ENCODE data around the gene VPS4A. TPM values are rescaled to one million over a fixed set of nuclear protein-coding genes. Genes with fewer than 3 reads are reported as not detected.

Gene VPS4A
- total RNA-seq (2022; extraction: Qiagen RNA extraction) = 30.0 to 33.6 TPM (median 31.6 TPM) in 5 replicates

GRCh38 chr16:69310653-69311532 is at the start of gene VPS4A:
Gene VPS4A, plus strand, starts transcription at chr16:69311350. Its CDS starts 162 bp downstream, at chr16:69311512.

GRCh38 chr16:69330286-69331109 is 19.3 kb downstream of the VPS4A start, which contains the start of gene PDF:
Gene PDF, minus strand, starts transcription at chr16:69330588. Its CDS starts 18 bp downstream, at chr16:69330570.

GRCh38 chr16:69339289-69340094 is 28.3 kb downstream of the VPS4A start, which contains the start of the genes COG8 and NIP7:
Gene COG8, minus strand, starts transcription at chr16:69339564. Its CDS starts 12 bp downstream, at chr16:69339552.
Gene NIP7, plus strand, starts transcription at chr16:69339772. Its CDS starts 58 bp downstream, at chr16:69339830.

GRCh38 chr16:69351309-69352027 is 40.3 kb downstream of the VPS4A start, which contains the start of gene TMED6:
Gene TMED6, minus strand, starts transcription at chr16:69351786. Its CDS starts 33 bp downstream, at chr16:69351753.

Other genes with a start within 250 kb of the VPS4A start
- 38.1 to 54.0 TPM (median 46.8 TPM) in 5 replicates for gene HAS3, start 205.7 kb upstream of the VPS4A start, total RNA-seq (2022; extraction: Qiagen RNA extraction)
- gene CHTF8, start 178.8 kb upstream of the VPS4A start, total RNA-seq (2022; extraction: Qiagen RNA extraction) = 122 to 131 TPM (median 129 TPM) in 5 replicates
- gene UTP4, start 178.7 kb upstream of the VPS4A start, total RNA-seq (2022; extraction: Qiagen RNA extraction) = 83.3 to 87.6 TPM (median 85.2 TPM) in 5 replicates
- gene SNTB2, start 124.2 kb upstream of the VPS4A start, total RNA-seq (2022; extraction: Qiagen RNA extraction) = 6.0 to 9.6 TPM (median 7.3 TPM) in 5 replicates
- 20.4 to 44.6 TPM (median 42.9 TPM) in 5 replicates for gene PDF, start 19.2 kb downstream of the VPS4A start, total RNA-seq (2022; extraction: Qiagen RNA extraction)
- gene COG8, start 28.2 kb downstream of the VPS4A start, total RNA-seq (2022; extraction: Qiagen RNA extraction) = 20.4 to 28.3 TPM (median 26.6 TPM) in 5 replicates
- 52.7 to 72.3 TPM (median 55.2 TPM) in 5 replicates for gene NIP7, start 28.4 kb downstream of the VPS4A start, total RNA-seq (2022; extraction: Qiagen RNA extraction)
- 0.11 TPM in 1 of 5 replicates, not detected in the others for gene TMED6, start 40.4 kb downstream of the VPS4A start, total RNA-seq (2022; extraction: Qiagen RNA extraction)
- gene TERF2, start 74.7 kb downstream of the VPS4A start, total RNA-seq (2022; extraction: Qiagen RNA extraction) = 19.4 to 24.6 TPM (median 22.2 TPM) in 5 replicates
- gene CYB5B, start 113.3 kb downstream of the VPS4A start, total RNA-seq (2022; extraction: Qiagen RNA extraction) = 192 to 213 TPM (median 206 TPM) in 5 replicates

Data from A549 treated with CORT108297 at 1 μM for 4 hours (cell line).